Lower lobe of right lung (tissue), 2 donors: ENCODE measurements around the gene JOSD2. TPM values are rescaled to one million over a fixed set of nuclear protein-coding genes. Genes with fewer than 3 reads are reported as not detected.
A peak's percentile ranks its signal among the peaks of the same experiment; 100 is the strongest.

ENCODE experiments used
- ATAC-seq, 2 donors: fragments of 200-7000 bp; cut with Tn5 transposase; one replicate each; pipeline ENCODE4 v1.9.1; 2020 to 2022; ENCODE audit warnings: mild to moderate bottlenecking in 2 of 2, moderate library complexity in 2 of 2
- DNase-seq: peaks from one replicate; pipeline ENCODE4 v3.0.0-alpha.2; 2020
- H3K27ac ChIP-seq: fragments of 200-600 bp; one replicate; pipeline ENCODE4 v1.8.0; 2022
- H3K27me3 ChIP-seq: fragments of 200-600 bp; one replicate; pipeline ENCODE4 v1.8.0; 2022; ENCODE audit warnings: low read depth
- H3K36me3 ChIP-seq: fragments of 200-600 bp; one replicate; pipeline ENCODE4 v1.8.0; 2022; ENCODE audit warnings: mild to moderate bottlenecking
- H3K4me1 ChIP-seq: fragments of 200-600 bp; one replicate; pipeline ENCODE4 v1.8.0; 2022
- H3K4me3 ChIP-seq: fragments of 200-600 bp; one replicate; pipeline ENCODE4 v1.8.0; 2022; ENCODE audit warnings: mild to moderate bottlenecking
- H3K9me3 ChIP-seq: fragments of 200-600 bp; one replicate; pipeline ENCODE4 v1.8.0; 2022
- intact Hi-C: fragments of 100-400 bp; cut with DNase I; formaldehyde crosslinking; loops from one replicate; pipeline ENCODE4 v1.11.0; 2022
- total RNA-seq: library from RNA; stranded (reverse); fragmentation: NEBNext Ultra II Directional; extraction: Animal tissue kit (Norgen Biotek cat#: 25700); gene quantifications from one replicate; pipeline ENCODE4 v1.2.1, GENCODE V29; 2021
- TF ChIP-seq, protein P1 (sequence below): fragments of 200-600 bp; IDR thresholded peaks from one replicate; pipeline ENCODE4 v1.8.0; 2022; ENCODE audit warnings: antibody characterized with exemption, mild to moderate bottlenecking
- donor health status: DM: no; HTN: yes; CAD: no; lungs with severe emphysema.

The JOSD2 gene
- total RNA-seq, 1 donor from 2014 or later: 40.4 TPM

- H3K4me1 ChIP-seq: no peaks in the 10 kb centered on the region
- no peak for DNase-seq
- no peaks in the 10 kb centered on the region for H3K9me3 ChIP-seq
- no peaks in the 10 kb centered on the region for H3K36me3 ChIP-seq
- no peak overlapping the region for H3K27ac ChIP-seq
- no peak for ATAC-seq
- intact Hi-C loops: no loop called here
- TF ChIP-seq, protein P1, sequence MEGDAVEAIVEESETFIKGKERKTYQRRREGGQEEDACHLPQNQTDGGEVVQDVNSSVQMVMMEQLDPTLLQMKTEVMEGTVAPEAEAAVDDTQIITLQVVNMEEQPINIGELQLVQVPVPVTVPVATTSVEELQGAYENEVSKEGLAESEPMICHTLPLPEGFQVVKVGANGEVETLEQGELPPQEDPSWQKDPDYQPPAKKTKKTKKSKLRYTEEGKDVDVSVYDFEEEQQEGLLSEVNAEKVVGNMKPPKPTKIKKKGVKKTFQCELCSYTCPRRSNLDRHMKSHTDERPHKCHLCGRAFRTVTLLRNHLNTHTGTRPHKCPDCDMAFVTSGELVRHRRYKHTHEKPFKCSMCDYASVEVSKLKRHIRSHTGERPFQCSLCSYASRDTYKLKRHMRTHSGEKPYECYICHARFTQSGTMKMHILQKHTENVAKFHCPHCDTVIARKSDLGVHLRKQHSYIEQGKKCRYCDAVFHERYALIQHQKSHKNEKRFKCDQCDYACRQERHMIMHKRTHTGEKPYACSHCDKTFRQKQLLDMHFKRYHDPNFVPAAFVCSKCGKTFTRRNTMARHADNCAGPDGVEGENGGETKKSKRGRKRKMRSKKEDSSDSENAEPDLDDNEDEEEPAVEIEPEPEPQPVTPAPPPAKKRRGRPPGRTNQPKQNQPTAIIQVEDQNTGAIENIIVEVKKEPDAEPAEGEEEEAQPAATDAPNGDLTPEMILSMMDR: no peak
- no peaks in the 10 kb centered on the region for H3K27me3 ChIP-seq
- H3K4me3 ChIP-seq: no peak overlapping the region
Observed at GRCh38 chr19:50493171-50493570, 17.8 kb downstream of the JOSD2 start.

- TF ChIP-seq, protein P1: no peak
- Histone ChIP-seq H3K4me1 (peaks cover 1% of the 10 kb centered on the region), H3K27me3 (peaks cover 2% of the 10 kb centered on the region), H3K27ac (no peak overlapping the region), H3K36me3 (no peaks in the 10 kb centered on the region), H3K4me3 (no peak overlapping the region), H3K9me3 (no peaks in the 10 kb centered on the region)
- ATAC-seq (peak; percentile 52 to 55), DNase-seq (peak; percentile 39)
- intact Hi-C loops: no loop called here
Observed at GRCh38 chr19:50492303-50493052, 18.5 kb downstream of the JOSD2 start.

- no peaks in the 10 kb centered on the region for H3K9me3 ChIP-seq
- TF ChIP-seq, protein P1: no peak
- no peaks in the 10 kb centered on the region for H3K36me3 ChIP-seq
- H3K27ac ChIP-seq: no peak overlapping the region
- no peak for DNase-seq
- H3K4me1 ChIP-seq: peaks cover 5% of the 10 kb centered on the region
- intact Hi-C loops: no loop called here
- ATAC-seq: no peak
- peaks cover 6% of the 10 kb centered on the region for H3K27me3 ChIP-seq
- no peak overlapping the region for H3K4me3 ChIP-seq
Observed at GRCh38 chr19:50490991-50491472, 20.0 kb downstream of the JOSD2 start.

DNA sequence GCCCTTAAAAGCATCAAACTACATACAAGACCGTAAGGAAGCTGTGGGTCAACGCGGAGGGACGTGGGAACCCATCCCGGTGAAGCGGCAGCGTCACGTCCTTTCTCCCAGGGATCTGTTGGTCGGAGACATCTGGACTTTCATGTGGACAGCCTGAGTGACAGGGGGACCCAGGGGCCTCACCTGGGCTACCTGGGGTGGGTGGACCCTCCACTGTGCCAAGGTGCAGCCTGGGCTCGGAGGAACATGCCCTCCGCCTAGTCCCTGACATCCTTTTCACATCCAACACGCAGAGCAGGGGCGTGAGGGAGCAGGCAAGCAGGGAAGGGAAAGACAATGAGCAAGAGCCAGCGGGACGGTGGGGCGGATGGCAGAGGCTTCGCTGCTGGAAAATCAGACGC is 20.6 kb downstream of the JOSD2 start:
- Histone ChIP-seq H3K9me3 (no peaks in the 10 kb centered on the region), H3K4me3 (no peak overlapping the region), H3K4me1 (peaks cover 5% of the 10 kb centered on the region), H3K27me3 (peaks cover 6% of the 10 kb centered on the region), H3K36me3 (no peaks in the 10 kb centered on the region), H3K27ac (no peak overlapping the region)
- no peak for ATAC-seq
- DNase-seq: no peak
- intact Hi-C loops: no loop called here
- TF ChIP-seq, protein P1: no peak

DNA sequence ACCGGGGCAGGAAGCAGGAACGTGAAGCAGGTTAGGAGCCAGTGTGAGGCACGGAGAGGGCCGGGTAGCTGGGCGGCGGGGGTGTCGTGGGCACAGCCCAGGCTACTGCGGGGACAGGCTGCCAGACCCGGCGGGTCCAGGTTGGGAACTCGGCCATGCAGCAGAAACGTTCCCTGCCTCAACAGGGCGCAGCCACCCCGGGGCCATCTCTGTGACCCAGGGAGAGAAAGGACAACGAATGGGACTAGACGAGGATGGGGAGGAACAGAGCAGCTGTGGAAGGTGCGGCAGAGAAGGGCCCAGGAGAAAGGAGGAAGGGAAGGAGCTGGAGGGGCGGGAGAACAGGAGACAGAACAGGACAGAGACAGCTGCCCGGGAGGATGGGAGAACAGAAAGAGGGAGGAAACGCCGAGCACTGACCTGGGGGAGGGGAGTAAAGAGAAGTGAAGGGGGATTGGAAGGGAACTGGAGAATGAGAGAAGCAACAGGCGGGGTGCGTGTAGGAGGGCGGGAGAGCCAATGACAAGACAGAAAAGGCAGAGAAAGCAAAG is 21.5 kb downstream of the JOSD2 start:
- H3K9me3 ChIP-seq: no peaks in the 10 kb centered on the region
- peaks cover 6% of the 10 kb centered on the region for H3K27me3 ChIP-seq
- H3K4me1 ChIP-seq: peaks cover 5% of the 10 kb centered on the region
- no peak overlapping the region for H3K27ac ChIP-seq
- TF ChIP-seq, protein P1: no peak
- peak overlapping the region; percentile 3 for H3K4me3 ChIP-seq
- DNase-seq: peak; percentile 47
- intact Hi-C loops: no loop called here
- peaks cover 8% of the 10 kb centered on the region for H3K36me3 ChIP-seq
- peak in 1 of 2 donors; percentile 15 for ATAC-seq
